HG03521 (cell line): Measurements from ENCODE around the gene XRCC3.
A peak's percentile ranks its signal among the peaks of the same experiment; 100 is the strongest.

Experiments used
- ATAC-seq: cut with Tn5 transposase; IDR thresholded peaks from one replicate; pipeline ENCODE4 v1.9.1; 2021; ENCODE audit warnings: mild to moderate bottlenecking, moderate library complexity; ENCODE audit not compliant: unreplicated experiment

The XRCC3 gene

DNA sequence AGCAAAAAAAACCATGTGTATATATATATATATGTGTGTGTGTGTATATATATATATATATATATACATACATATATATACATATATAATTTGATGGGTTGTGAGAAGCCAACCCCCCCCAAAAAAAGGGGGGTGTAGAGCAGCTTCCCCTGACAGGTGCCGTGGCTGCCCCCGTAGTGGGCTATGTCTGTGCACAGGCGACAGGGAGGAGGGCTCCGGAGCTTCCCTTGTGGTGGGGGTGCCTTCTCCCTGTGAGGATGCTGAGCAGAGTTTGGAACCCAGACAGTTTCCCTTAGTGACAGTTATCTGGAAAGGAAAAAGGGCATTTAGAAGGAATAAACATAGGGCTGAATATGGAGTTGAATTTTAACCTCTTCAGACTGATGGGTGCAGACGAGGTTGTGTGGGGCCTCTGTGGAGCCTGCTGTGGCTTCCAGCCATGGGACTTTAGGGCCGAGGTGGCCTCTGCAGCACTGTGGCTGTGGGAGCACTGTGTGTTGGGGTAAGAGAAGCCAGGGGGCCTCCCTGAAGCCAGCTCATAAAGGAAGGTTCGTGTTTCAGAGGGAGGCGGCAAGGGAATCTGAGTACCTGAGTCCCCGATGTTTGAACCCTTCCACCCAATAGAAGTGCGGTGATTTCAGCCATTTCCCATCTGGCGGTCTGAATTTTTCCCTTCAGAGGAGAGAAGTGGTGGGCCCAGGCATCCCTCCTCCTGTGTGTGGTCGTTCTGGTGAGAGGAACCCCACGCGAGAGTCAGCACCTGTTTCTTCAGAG lies 19.8 kb downstream of the XRCC3 start:
- no peak for ATAC-seq

DNA sequence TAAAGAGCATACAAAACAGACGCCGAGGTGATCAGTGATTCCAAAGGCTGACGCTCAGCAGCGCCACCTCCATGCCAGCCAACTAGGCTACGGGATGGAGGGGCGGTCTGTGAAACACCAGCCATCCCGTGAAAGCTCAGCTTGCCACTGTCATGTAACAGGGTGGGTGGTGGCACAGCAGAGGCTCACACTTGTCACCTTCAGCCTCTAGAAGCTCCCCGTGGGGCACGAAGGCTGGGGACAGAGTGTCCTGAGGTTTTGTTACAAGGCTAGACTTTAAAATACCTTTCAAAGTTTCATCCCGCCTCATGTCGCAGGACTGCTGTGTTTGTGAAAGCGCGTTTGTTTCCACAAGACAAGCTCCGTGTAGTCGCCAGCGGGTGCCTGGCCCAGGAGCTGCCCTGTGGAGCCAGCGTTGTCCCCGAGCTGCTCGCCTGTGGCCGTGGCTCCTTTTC lies 20.7 kb downstream of the XRCC3 start:
- ATAC-seq: no peak

DNA sequence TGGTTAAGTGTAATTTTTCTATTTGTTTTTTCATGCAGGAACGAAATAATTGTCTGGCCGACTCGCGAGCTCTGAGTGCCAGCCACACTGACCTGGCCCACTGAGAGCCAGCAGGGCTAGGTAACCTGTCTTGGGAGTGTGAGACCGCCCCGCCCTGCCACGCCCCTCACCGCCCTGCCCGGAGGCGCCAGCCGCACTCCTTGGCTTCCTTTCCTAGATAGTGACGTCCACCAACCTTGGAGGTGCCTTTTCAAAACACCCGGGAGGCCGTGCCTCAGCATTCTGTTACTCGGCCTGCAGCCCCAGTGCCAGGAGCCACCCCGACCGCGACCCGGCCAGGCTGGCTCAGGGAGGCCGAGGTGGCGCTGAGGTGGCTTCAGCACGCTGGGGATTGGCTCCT lies 21.7 kb downstream of the XRCC3 start:
- no peak for ATAC-seq

DNA sequence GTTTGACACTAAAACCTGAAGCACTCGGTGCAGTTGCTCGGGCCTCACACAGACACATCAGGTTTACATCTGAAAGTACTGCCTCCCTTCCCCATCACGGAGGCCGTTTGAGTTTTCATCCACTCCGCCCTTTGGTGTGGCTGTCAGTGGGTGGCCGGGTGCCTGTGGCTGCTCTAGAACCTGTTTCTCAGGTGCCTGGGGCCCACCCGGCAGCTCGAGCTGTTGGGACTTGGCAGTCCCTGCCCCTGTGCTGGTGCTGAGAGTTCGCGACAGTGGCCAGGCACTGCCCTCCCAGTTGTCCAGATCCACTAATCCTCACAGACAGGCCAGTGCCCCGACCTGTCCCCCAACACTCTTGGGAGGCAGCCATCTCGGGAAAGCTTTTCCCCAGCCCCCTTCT lies 22.4 kb downstream of the XRCC3 start:
- no peak for ATAC-seq

DNA sequence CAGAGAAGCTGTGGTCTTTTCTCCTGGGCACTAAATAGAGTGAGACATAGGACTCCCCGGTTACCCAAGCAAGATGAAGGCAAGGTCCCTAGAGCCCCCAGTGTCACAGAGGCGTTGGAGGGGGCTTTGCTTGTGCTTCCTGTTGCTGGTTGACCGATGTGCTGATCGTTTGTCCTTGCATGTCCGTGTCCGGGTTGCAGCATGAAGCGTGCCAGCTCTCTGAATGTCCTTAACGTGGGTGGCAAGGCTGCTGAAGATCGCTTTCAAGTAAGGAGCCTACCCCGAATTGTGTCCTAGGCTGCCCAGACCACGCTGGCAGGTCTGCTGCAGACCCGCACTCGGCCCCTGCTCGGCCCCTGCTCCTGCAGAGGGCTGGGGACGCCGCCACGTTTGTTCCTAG lies 23.1 kb downstream of the XRCC3 start:
- no peak for ATAC-seq

DNA sequence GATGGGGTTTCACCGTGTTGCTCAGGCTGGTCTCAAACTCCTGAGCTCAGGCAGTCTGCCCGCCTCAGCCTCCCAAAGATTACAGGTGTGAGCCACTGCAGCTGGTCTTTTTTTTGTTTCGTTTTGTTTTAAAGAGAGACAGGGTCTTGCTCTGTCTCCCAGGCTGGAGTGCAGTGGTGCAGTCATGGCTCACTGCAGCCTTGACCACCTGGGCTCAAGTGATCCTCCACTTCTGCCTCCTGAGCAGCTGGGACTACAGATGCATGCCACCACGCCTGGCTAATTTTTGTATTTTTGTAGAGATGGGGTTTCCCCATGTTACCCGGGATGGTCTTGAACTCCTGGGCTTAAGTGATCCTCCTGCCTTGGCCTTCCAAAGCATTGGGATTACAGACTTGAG lies 23.6 kb downstream of the XRCC3 start:
- ATAC-seq: peak; percentile 48

DNA sequence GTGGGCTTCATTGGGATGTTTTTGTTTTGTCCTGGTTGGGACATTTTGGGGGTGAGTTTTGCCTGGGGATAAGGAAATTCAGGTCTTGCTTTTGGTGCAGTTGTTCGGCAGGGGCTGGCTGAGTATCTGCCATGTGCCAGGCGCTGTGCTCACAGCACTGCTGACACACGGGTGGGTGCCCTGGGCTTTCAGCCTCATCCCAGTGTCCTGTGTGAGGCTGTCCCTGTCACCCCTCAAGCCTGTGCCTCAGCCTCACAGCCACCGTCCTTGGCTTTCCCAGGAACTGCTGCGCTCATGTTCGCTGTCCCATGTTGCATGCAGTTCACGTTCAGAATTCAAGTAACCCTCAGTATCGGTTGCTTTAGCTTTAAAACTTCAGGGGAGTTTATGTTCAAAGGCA lies 24.9 kb downstream of the XRCC3 start:
- no peak for ATAC-seq

DNA sequence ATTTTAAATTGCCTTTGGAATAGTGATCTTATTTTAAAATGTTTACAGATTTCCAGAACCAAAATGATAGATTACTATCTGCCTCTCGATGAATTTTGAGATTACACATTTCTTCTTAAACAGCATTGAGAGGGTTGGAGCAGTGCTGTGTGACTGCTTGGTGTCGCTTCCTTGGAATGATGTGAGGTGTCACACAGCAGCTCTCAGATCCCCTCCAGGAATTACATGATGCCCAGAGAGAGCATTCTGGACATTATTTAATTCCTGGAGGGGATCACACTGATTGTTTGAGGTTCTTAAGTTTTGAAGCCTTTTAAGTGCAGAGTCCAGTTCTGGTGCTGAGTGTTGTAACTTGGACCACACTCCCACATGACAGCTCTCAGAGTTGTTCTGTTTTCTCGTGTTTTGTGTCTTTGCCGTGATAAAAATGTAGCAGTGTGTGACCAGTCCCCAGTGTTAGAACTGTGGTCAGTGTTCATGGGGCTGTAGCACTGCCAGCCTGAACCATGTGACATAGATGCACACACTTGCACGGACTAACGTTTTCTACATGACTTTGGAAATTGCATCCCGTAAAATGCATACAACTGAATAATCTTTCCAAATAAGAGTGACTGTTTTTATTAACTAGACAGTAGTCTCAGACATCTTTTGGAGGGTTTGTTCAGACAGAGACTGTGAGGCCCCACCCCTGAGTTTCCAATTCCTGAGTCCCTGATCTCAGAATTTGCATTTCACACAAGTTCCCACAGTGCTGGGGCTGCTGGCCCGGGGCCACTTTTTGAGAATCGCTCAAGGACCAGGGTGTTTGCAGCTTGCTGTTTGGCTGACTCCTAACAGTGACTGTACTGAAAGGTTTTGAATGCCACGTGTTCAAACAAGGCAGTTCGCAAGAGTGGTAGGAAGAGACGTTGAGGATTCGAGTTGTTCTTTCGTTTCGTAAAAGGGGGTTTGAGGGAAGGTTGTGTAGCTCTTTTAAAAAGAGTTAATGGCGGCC lies 26.0 kb downstream of the XRCC3 start:
- peak; percentile 59 for ATAC-seq

DNA sequence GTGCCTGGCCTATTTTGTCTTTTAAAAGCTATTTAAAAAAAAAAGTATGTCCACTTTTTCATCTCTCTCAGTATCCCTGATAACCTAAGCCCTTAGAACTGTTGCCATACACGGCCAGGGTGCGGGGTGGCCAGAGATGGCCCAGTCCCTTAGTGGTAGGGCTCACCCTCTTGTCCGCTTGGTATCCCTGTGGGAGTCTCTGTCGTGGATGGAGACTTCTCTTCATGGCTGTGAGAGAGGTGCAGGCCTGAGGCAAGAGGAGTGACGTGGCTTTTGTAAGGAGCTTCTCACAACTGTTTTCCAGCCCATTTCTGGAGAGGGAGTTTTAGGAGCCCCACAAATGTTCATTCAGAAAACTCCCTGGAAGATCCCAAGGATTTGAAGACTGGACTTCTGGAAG lies 26.8 kb downstream of the XRCC3 start:
- ATAC-seq: no peak

DNA sequence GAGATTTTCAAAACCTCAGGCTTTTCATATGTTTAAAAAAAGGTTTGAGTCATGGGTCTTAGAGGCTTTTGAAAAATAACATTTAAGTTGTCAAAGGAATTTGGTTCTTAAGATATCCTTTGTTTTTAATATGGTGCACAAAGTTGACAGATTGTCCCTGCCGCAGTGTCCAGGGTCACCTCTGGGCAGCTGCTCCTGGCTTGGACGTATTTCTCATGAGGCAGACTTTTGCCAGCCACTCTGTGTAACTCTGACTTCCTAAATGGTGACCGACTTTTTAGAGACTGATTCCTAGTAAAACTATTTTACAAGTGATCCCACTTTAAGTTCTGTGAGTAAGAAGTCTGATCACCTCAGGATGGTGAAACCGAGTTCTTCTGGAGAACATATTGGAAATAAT lies 27.5 kb downstream of the XRCC3 start:
- no peak for ATAC-seq

DNA sequence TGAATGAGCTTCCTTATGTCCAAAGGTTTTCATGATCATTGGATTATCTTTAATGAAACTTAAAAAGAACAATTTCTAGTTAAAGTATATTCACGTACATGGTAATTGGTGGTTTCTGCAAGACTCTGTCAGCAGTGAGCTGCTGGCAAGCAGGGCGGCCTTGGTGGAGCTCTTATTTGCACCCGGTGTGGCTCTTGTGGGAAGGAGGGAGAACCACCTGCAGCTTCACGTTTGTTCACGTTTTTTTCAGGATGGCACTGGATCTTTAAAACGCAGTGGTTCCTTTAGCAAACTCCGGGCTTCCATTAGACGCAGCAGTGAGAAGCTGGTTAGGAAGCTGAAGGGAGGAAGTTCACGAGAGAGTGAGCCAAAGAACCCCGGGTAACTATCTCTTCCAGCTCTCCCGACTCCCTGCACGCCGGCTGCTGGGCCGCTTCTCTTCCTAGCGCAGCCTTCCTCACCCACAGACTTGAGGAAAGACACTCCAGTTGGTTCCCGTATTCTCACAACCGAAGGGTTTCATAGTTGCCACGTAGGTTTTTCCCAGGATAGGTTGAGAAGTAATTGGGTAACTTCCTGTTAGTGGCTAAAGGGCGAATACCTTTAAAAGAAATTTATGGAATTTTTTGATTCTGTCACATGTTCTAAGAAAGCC lies 28.3 kb downstream of the XRCC3 start:
- no peak for ATAC-seq

DNA sequence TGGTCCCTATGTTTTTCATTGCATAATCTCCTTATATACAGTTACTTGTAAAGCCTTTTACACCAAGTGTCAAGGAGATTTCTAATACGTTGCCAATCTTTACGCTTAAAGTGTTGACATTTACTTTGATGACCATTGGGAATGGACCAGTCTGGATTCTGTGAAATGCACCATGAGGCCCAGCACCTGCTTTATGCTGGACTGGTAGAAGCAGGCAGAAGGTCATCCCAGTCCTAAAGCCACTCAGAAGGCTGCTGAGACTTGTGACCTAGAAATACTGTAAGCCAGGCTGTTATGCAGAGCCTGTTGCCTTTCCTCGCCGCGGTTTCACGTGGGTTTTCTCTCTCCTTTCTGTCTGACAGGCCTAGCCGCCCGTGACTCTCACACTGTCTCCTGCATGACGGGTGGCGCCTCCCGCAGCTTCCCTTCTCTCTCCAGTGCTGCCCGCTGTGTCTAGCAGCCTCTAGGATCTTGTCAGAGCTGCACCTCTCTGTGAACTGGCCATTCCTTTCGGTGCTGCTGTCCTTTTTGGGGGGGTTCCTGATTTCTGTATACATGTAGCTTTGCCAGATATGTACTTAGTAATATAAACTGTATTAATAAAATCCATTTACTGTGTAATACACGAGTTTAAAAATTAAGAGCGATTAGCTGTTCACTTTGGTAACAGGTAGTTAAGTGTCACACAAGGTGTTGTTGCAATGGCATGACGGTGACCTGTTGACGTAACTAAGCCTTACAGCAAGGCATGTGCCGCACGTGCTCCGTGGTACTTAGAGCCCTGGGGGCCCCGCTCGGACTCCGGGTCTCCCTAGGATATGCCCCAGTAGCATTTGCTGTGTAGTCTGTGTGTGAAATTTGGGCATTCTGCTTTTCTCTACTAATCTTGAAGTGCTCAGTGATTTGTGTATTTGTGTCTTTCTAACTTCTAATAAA lies 29.7 kb downstream of the XRCC3 start:
- no peak for ATAC-seq

DNA sequence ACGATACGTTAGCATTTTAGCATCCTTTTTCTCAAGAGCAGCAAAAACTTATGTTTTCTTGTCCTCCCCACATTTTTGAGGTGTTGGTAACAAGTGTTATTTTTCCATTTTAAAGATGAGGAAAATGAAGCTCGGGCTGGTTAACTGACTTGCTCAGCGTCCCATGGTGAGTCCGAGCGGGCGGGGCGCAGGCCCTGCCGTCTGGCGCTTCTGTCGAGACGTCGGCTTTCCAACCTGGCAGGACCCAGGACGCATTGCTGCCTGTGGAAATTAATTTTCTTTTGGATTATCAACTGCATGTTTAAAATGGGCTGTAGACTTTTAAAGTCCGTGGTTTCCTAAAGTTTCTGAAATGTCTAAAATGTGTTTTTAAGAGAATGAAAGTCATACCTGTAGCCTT lies 30.4 kb downstream of the XRCC3 start:
- ATAC-seq: no peak

DNA sequence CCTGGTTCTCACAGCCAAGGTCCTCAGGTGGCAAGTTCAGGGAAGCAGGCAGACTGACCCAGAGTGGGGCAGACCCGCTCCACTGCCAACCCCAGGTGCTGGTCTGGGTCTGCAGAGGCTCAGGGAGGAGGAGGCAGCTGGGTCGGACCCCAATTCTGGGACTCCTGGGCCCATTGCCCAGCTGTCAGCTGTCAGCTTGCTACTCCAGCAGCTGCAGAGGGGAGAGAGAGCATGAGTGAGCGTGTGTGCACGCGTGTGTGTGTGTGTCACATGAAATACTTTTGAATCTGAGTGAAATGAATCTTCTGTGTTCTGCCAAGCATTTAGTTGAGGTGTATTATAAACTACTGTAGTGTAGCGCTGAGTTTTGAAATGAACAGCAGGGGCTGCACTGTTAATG lies 30.8 kb downstream of the XRCC3 start:
- no peak for ATAC-seq

DNA sequence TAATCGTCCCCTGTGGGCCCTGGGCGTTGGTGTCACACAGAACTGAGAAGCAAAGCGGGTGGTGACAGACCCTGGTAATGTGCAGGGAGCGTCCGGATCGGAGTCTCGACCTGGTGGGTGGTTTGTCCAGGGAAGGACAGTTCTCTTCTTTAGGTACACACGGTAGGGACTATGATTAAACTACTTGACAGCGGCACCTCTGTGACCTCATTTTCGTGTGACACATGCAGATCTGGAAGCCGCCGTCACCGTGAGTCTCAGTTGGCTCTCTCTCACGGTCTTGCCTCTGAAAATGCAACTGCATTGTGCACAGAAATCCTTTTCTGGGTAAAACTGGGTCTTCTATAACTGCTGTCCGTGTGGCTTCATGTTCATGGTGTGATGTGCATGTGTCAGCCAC lies 32.1 kb downstream of the XRCC3 start:
- no peak for ATAC-seq

DNA sequence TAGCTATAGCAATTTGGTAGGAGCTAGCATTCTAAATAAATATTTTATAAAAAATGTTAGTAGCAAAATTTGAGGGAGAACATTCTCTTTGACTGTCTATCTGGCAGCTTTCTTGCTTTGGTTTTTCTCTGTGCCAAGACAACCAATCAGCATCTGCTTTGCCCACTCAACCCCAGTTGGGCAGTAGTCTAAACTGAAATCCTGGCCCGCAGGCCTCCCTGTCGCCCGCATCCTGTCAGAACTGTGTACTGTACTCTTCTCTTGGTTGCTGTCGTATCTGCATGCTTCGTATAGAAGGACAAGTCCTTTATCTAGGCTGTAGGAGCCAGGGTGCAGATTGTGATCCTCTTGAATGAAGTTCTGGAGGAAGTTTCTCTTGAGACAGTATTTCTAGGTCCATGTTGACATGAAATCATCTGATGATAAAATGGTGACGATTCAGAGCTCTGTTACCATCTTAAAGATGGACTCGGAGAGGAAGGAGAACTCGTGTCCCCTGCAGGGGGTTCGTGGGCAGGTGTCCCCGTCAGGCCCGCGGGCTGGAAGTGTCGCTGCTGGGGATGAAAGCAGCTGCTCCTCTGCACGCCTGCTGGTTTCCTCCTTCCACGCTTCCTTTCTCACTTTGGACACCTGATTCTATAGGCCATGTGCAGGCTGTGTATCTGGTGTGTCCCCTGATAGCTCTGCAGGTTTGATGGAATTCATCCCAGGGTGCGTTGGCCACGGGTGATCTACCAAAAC lies 34.6 kb downstream of the XRCC3 start:
- no peak for ATAC-seq

DNA sequence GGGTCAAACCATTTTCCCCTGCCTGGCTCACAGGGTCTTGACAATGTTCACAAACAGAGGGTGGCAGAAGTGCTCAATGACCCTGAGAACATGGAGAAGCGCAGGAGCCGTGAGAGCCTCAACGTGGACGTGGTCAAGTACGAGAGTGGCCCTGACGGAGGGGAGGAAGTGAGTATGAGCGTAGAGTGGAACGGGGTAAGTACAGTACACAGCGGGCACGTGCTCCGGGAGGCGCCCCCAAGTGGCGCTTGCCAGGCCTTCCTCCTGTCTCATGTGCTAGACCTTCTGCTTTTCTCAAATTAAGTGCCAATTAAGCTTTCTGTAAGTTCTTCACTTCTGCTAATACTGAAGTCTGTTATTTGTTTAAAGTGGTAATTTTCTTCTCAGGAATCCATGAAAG lies 35.9 kb downstream of the XRCC3 start:
- no peak for ATAC-seq

DNA sequence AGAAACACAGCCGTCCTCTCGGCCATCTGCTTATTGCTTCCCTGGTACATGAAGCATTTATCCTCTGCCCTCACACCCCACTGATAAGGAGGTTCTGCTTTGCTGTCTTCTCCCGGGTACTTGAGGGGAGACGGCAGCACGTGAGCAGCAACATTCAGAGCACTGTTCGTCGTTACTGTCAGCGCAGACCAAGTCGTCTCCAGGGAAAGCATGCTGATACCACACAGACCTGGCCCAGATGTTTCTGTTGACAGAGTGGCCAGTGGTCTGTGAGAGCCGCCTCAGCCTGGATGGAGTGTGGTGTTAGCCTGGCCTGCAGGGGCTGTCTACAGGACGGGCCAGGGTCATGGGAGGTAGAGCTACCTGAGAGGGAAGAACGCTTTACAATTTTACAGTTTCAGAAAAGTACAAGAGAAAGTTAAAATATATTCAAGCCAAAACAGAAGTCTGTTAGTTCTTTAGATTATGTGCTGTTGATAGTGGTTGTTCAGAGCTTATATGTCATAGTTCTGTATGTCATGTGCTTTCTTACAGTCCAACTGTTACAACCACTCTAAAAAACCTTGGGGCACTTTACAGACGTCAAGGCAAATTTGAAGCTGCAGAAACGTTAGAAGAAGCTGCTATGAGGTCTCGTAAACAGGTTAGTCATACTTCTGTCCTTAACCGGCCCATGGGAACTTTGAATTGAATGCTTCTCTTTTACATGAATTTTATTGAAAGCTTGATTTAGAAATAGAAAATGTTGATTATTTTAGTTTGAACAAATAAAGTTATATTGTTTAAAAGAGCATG lies 38.2 kb downstream of the XRCC3 start:
- no peak for ATAC-seq

DNA sequence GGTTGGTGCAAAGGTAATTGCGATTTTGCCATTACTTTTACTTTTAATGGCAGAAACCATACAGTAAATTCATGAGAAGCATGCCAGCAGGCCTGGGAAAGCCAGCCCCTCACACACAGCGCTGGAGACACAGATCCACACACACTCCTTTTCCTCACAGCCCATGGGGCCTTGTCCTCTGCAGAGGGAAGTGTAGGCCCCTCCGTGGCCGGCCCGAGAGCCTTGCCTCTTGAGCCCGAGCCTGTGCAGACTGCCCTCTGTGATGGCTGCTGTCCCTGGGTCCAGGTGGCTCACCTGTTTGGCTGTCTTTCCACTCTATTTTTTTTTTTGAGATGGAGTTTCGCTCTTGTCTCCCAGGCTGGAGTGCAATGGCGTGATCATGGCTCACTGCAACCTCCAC lies 39.3 kb downstream of the XRCC3 start:
- no peak for ATAC-seq
